Middle frontal gyrus (tissue), 1 donor: Measurements from ENCODE around the gene FGFBP2.
"Not testable (repeated sequence)": the region's sequence is repeated elsewhere in the genome, so short reads cannot be mapped to it uniquely, and the experiment has no call there.

Experiments used
- DNase-seq: peaks from one replicate; pipeline ENCODE4 v3.0.0-alpha.2; 2015; ENCODE audit warnings: low spot score; ENCODE audit errors: extremely low spot score

FGFBP2 gene

GRCh38 chr4:15930314-15930713 lies 32.7 kb downstream of the FGFBP2 start:
- no peak for DNase-seq

GRCh38 chr4:15929540-15929939 lies 33.4 kb downstream of the FGFBP2 start:
- no peak for DNase-seq

GRCh38 chr4:15928883-15929282 lies 34.1 kb downstream of the FGFBP2 start:
- DNase-seq = no peak

GRCh38 chr4:15926486-15926885 lies 36.5 kb downstream of the FGFBP2 start:
- DNase-seq = no peak

- no peak for DNase-seq
These were observed 37.1 kb downstream of the FGFBP2 start for GRCh38 chr4:15925830-15926229.

- no peak for DNase-seq
These were observed 41.4 kb downstream of the FGFBP2 start for GRCh38 chr4:15921592-15921932.

DNA sequence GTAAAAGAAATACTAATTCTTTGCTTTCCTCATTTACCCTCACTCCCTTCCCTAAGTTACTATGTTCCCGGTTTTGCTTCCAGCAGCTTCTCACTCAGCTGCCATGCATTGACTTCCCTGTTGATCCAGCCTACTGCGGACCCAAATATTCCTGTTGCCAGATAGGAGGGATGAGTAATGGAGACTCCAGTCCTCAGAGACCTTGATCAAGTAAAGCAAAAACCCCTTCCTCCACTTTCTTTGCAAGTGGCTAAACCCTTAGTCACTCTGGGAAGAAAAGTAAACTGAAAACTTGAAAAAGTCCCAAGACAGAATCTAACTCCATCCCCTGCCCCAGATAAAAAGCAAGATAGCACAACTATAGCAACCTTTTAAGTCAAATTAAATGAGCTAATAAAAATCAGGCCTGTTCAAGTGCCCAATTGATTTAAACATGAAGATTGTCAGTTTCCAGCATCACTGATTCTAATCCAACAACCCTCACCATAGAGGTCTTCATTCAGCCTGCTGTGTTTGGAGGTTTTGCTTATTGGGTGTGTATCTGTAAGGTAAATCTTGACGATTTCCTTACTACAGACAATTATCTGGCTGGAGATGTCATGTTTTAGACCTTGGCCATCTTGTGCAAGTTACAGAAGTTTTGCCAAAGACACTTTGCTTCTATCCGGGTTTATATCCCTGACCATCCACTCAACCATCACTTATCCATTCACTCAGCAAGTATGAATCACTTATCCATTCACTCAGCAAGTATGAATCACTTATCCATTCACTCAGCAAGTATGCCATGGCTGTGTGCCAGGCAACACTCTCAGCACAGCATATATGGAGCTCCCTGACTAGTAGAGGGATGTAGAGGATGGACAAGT lies 42.0 kb downstream of the FGFBP2 start:
- peak; percentile 8 for DNase-seq

- DNase-seq = no peak
These were observed 44.4 kb downstream of the FGFBP2 start for GRCh38 chr4:15918484-15919129.

DNA sequence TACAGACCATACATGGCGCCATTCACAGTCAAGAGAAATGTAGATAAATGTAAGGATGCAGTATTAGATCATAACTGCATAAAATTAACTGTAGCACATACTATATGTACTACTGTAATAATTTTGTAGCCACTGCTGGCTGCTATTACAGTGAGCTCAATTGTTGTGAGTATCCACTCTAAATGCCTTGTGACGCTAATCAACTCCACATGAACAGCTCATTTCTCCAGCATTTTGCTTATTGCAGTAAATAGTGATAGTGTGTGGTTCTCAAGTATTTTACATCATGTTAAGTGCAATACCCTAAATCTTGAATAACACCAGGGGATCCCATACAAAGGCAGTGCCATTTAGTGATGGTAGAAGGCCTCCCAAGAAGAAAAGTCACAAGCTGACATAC lies 45.7 kb downstream of the FGFBP2 start:
- DNase-seq = no peak

- not testable (repeated sequence) for DNase-seq
These were observed 46.6 kb downstream of the FGFBP2 start for GRCh38 chr4:15916358-15916757.

- DNase-seq = no peak
These were observed 48.2 kb downstream of the FGFBP2 start for GRCh38 chr4:15914736-15915135.

GRCh38 chr4:15914291-15914690 lies 48.7 kb downstream of the FGFBP2 start:
- DNase-seq = no peak

DNA sequence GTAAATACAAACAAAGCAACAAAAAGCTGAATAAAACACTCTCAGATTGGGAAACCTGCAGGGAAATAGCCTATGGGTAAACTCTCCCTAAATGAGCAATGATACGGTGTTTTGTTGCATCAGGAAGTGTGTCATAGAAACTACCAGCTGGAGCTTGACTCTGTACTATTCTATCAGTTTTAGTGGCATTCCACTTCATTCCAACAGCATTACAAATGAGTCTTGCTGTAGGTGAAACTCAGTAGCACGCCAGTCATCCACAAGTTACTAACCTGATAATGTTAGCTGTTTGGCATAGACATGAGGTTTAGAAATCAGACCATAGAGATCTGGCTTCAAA lies 49.4 kb downstream of the FGFBP2 start:
- DNase-seq = no peak

- no peak for DNase-seq
These were observed 49.9 kb downstream of the FGFBP2 start for GRCh38 chr4:15912961-15913630.

DNA sequence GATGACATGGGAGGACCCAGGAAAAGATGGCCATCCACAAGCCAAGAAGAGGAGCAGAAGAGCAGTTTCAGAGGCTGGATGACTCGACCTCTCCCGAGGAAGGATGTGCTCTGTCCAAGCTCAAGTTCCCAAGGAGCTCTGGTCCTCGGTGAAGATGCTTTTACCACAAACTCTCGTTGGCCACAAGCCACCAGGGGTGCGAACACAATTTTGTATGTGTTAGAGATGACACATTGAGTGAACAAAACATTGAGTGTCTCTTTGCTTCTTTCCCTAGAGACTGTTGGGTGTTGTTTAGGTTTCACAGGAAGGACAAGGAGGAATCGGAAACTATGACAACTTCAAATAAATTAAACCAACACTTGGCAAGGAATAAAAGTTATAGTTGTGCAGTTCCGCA lies 50.7 kb downstream of the FGFBP2 start:
- no peak for DNase-seq
